Ovary (tissue), 3 donors: ENCODE results near the gene LGI4.

Experiments
- CTCF ChIP-seq, 3 donors: fragments of 450-650 bp in 2 of 3; fragments of 200-600 bp in 1 of 3; IDR thresholded peaks; one replicate each; pipeline versions ENCODE4 v1.5.1 to v1.8.0; 2016 to 2022; ENCODE audit warnings: antibody characterized with exemption in 3 of 3, mild to moderate bottlenecking in 1 of 3
- EP300 ChIP-seq: sonication (generic); formaldehyde crosslinking; IDR thresholded peaks from one replicate; pipeline ENCODE4 v1.6.1; 2017; ENCODE audit warnings: antibody characterized with exemption
- POLR2A ChIP-seq: fragments of 450-650 bp; IDR thresholded peaks from one replicate; pipeline ENCODE4 v1.6.1; 2017; ENCODE audit warnings: antibody characterized with exemption, mild to moderate bottlenecking, moderate library complexity
- donor health status: DM: no; HTN: no; CAD: no.

GRCh38 chr19:35123573-35123972 is 11.3 kb downstream of the LGI4 start:
- TF ChIP-seq CTCF (IDR thresholded peaks at IDR 0.05) (no peak), POLR2A (no peak), EP300 (no peak)
